Testis (tissue), 2 donors: Measurements from ENCODE around the gene AP5S1.

ENCODE experiments used
- CTCF ChIP-seq, 3 experiments: fragments of 450-650 bp in 2 of 3; fragments of 200-600 bp in 1 of 3; sonication (generic) in 1 of 3; IDR thresholded peaks; one replicate each; pipeline ENCODE4 v1.5.1; 2016 to 2019; ENCODE audit warnings: antibody characterized with exemption in 3 of 3, mild to moderate bottlenecking in 2 of 3, moderate library complexity in 1 of 3
- POLR2A ChIP-seq: fragments of 450-650 bp; IDR thresholded peaks from one replicate; pipeline ENCODE4 v1.6.1; 2017; ENCODE audit warnings: antibody characterized with exemption, mild to moderate bottlenecking, moderate library complexity

- peak in 1 of 3 experiments; percentile 1 for TF ChIP-seq CTCF (IDR thresholded peaks at IDR 0.05)
- no peak for TF ChIP-seq POLR2A
Observed at GRCh38 chr20:3846740-3847428, 26.5 kb downstream of the AP5S1 start, which contains the start of gene MAVS.
